OCI-LY7 (cell line): ENCODE results near the gene RAPGEF4. TPM values are rescaled to one million over a fixed set of nuclear protein-coding genes. Genes with fewer than 3 reads are reported as not detected.

Experiments used
- BruUV-seq: library from RNA; stranded (reverse); fragments of 400-500 nt; replicated peaks from 2 replicates; lab custom pipeline; 2021; lab: Mats Ljungman, UMichigan
- CTCF ChIA-PET: fragments of 300-600 bp; sonication (Branson Sonifier 250); formaldehyde crosslinking; loops from one replicate; lab custom pipeline; 2022; ENCODE audit warnings: antibody characterized with exemption; ENCODE audit not compliant: unreplicated experiment; lab: Charles Lee
- POLR2A ChIA-PET: fragments of 300-600 bp; sonication (Branson Sonifier 250); formaldehyde crosslinking; loops from one replicate; lab custom pipeline; 2022; ENCODE audit warnings: antibody characterized with exemption; lab: Charles Lee
- DNase-seq: peaks from one replicate; pipeline ENCODE4 v3.0.0-alpha.2; 2015; ENCODE audit warnings: low spot score
- H2AFZ ChIP-seq: fragments of 200-600 bp; sonication (generic), shearing (Covaris generic); 2 replicates; pipeline ENCODE4 v1.6.1; 2014; ENCODE audit warnings: mild to moderate bottlenecking, antibody characterized with exemption, low read length, moderate library complexity
- H3K27ac ChIP-seq: fragments of 200-600 bp; sonication (generic); 2 replicates; pipeline ENCODE4 v1.5.1; 2014; ENCODE audit warnings: mixed run types, low read depth, mild to moderate bottlenecking, moderate library complexity, low read length, inconsistent platforms; ENCODE audit not compliant: poor library complexity, severe bottlenecking
- H3K36me3 ChIP-seq: fragments of 200-600 bp; sonication (generic); 2 replicates; pipeline ENCODE4 v1.6.1; 2014; ENCODE audit warnings: mild to moderate bottlenecking, antibody characterized with exemption, low read length, moderate library complexity, mixed read lengths; ENCODE audit not compliant: insufficient read depth
- H3K4me1 ChIP-seq: fragments of 200-600 bp; sonication (generic); 2 replicates; pipeline ENCODE4 v1.5.1; 2014; ENCODE audit warnings: mild to moderate bottlenecking, low read length; ENCODE audit not compliant: insufficient read depth, poor library complexity, severe bottlenecking
- H3K4me2 ChIP-seq: fragments of 200-600 bp; sonication (generic); 2 replicates; pipeline ENCODE4 v1.6.1; 2014; ENCODE audit warnings: mild to moderate bottlenecking, low read length
- H3K4me3 ChIP-seq: fragments of 200-600 bp; sonication (generic); 2 replicates; pipeline ENCODE4 v1.5.1; 2014; ENCODE audit warnings: mild to moderate bottlenecking, low read depth, low read length; ENCODE audit not compliant: poor library complexity, severe bottlenecking
- H3K79me2 ChIP-seq: fragments of 200-600 bp; sonication (generic); 2 replicates; pipeline ENCODE4 v1.6.1; 2016; ENCODE audit warnings: low read depth, mild to moderate bottlenecking, low read length, moderate library complexity, mixed read lengths; ENCODE audit not compliant: insufficient read depth
- H3K9me2 ChIP-seq: fragments of 200-600 bp; sonication (generic); 2 replicates; pipeline ENCODE4 v1.6.1; 2016; ENCODE audit warnings: mild to moderate bottlenecking, low read length, mixed read lengths; ENCODE audit not compliant: insufficient read depth
- H3K9me3 ChIP-seq: fragments of 200-600 bp; sonication (generic); 2 replicates; pipeline ENCODE4 v1.6.1; 2014; ENCODE audit warnings: mild to moderate bottlenecking, mixed run types, low read length, mixed read lengths
- H4K20me1 ChIP-seq: fragments of 200-600 bp; sonication (generic); 2 replicates; pipeline ENCODE4 v1.6.1; 2014; ENCODE audit warnings: mild to moderate bottlenecking, antibody characterized with exemption, low read length, moderate library complexity, mixed read lengths; ENCODE audit not compliant: insufficient read depth
- CTCF ChIP-seq: fragments of 200-600 bp; sonication (generic); conservative IDR thresholded peaks from 2 replicates; pipeline ENCODE4 v1.5.1; 2014; ENCODE audit warnings: mild to moderate bottlenecking, antibody characterized with exemption, low read length, moderate library complexity, mixed read lengths
- EZH2phosphoT487 ChIP-seq: fragments of 200-600 bp; sonication (generic); IDR thresholded peaks from 2 replicates; pipeline ENCODE4 v1.6.1; 2018; ENCODE audit warnings: low read depth, borderline replicate concordance, mild to moderate bottlenecking, mixed run types, antibody characterized with exemption, low read length, moderate library complexity, mixed read lengths
- intact Hi-C: fragments of 100-400 bp; cut with micrococcal nuclease; formaldehyde crosslinking; loops from one replicate; pipeline ENCODE4 v1.10.0; 2022; ENCODE audit not compliant: unreplicated experiment
- total RNA-seq, 2 experiments: library from RNA; depleted of rRNA in 1 of 2; stranded (reverse); fragments of >200 nt in 1 of 2; shearing (Covaris generic) in 1 of 2; gene quantifications; 2 replicates each; pipeline ENCODE4 v1.2.3, GENCODE V29; 2014 to 2022

RAPGEF4 gene
- total RNA-seq, 2 experiments from 2014 or later: 0.22 to 0.55 TPM

GRCh38 chr2:172848519-172848918 is 112.9 kb downstream of the RAPGEF4 start:
- TF ChIP-seq EZH2phosphoT487 (no peak), CTCF (no peak)
- Histone ChIP-seq H3K4me3 (no peak overlapping the region), H3K79me2 (no peaks in the 10 kb centered on the region), H4K20me1 (no peaks in the 10 kb centered on the region), H3K4me2 (no peak overlapping the region), H3K36me3 (no peaks in the 10 kb centered on the region), H2AFZ (no peak overlapping the region), H3K27ac (no peak overlapping the region), H3K4me1 (no peaks in the 10 kb centered on the region), H3K9me2 (no peaks in the 10 kb centered on the region), H3K9me3 (no peaks in the 10 kb centered on the region)
- BruUV-seq: no TSS peak
- ChIA-PET POLR2A (no interaction called here), CTCF (interaction anchor here (0.6 kb wide), 1 partner anchor 19 kb away, joined by 3 read pairs; no protein-coding TSS in a partner anchor)
- DNase-seq: no peak
- intact Hi-C loops: no loop called here

DNA sequence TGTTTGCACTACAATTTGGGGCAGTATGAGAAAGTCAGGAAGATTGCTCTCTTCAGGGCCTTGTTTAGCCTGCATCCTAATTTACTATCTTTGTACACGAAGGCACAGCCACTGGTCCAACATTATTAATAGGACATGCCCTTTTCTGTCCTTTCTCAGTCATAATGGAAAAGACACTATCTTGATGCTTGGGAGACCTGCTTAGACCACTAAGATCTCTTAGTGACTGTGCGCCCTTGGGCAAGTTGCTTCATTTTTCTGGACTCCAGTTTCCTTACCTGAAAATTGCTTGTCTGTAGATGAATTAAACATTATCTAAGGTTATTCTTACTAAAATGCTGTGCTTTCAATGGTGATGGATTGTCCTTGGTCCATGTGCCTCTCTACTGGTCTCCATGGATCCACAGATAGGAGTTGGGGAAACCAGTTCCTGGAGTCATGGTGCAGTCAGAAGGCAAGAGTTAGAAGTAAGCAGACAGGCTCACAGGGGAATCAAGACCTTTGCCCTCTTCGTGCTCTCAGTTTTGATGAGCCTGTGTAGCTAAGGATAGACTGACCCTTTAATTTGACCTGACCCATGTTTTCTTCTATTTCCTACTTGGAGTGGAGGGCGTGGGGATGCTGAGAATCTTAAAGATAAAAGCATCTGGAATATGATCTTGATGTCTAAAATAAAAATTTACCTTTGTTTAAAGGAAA is 114.0 kb downstream of the RAPGEF4 start:
- CTCF ChIA-PET: no interaction called here
- TF ChIP-seq CTCF (no peak), EZH2phosphoT487 (no peak)
- no peaks in the 10 kb centered on the region for H3K9me3 ChIP-seq
- H3K9me2 ChIP-seq: no peaks in the 10 kb centered on the region
- no TSS peak for BruUV-seq
- no peak overlapping the region for H3K27ac ChIP-seq
- intact Hi-C loops: no loop called here
- H3K4me3 ChIP-seq: no peak overlapping the region
- H2AFZ ChIP-seq: no peak overlapping the region
- no peaks in the 10 kb centered on the region for H4K20me1 ChIP-seq
- H3K36me3 ChIP-seq: no peaks in the 10 kb centered on the region
- no peak for DNase-seq
- no peaks in the 10 kb centered on the region for H3K79me2 ChIP-seq
- H3K4me2 ChIP-seq: no peak overlapping the region
- POLR2A ChIA-PET: no interaction called here
- no peaks in the 10 kb centered on the region for H3K4me1 ChIP-seq

- H3K9me2 ChIP-seq: no peaks in the 10 kb centered on the region
- H3K9me3 ChIP-seq: no peaks in the 10 kb centered on the region
- H3K79me2 ChIP-seq: no peaks in the 10 kb centered on the region
- CTCF ChIA-PET: no interaction called here
- no peak overlapping the region for H2AFZ ChIP-seq
- H3K4me3 ChIP-seq: no peak overlapping the region
- intact Hi-C loops: no loop called here
- POLR2A ChIA-PET: no interaction called here
- no peak overlapping the region for H3K27ac ChIP-seq
- BruUV-seq: no TSS peak
- H3K4me1 ChIP-seq: no peaks in the 10 kb centered on the region
- H4K20me1 ChIP-seq: no peaks in the 10 kb centered on the region
- no peak for DNase-seq
- no peaks in the 10 kb centered on the region for H3K36me3 ChIP-seq
- no peak overlapping the region for H3K4me2 ChIP-seq
- TF ChIP-seq EZH2phosphoT487: no peak
- TF ChIP-seq CTCF: no peak
Observed at GRCh38 chr2:172855588-172855987, 119.9 kb downstream of the RAPGEF4 start.
